Central memory CD8-positive, alpha-beta T cell (primary cell): ENCODE results near the gene CX3CL1.

Experiments used
- ATAC-seq: fragments of 150-1000 bp; cut with Tn5 transposase; replicated peaks from 2 replicates; pipeline ENCODE4 v1.10.0; 2022; ENCODE audit warnings: mild to moderate bottlenecking, moderate FRiP score, moderate number of reproducible peaks; ENCODE audit not compliant: poor library complexity, severe bottlenecking; ENCODE audit errors: extremely low read depth
- DNase-seq, 2 donors: peaks; one replicate each; pipeline ENCODE4 v3.0.0; 2021; ENCODE audit warnings: low spot score in 2 of 2
- H3K27ac Mint-ChIP-seq: one replicate; pipeline ENCODE4 v1.8.0; 2022; ENCODE audit warnings: low read depth, mild to moderate bottlenecking, moderate library complexity, mixed read lengths
- H3K27me3 Mint-ChIP-seq: one replicate; pipeline ENCODE4 v1.8.0; 2022; ENCODE audit warnings: mixed read lengths
- H3K36me3 Mint-ChIP-seq: one replicate; pipeline ENCODE4 v1.8.0; 2022; ENCODE audit warnings: mild to moderate bottlenecking, moderate library complexity, mixed read lengths; ENCODE audit not compliant: insufficient read depth
- H3K4me1 Mint-ChIP-seq: one replicate; pipeline ENCODE4 v1.8.0; 2022; ENCODE audit warnings: mixed read lengths
- H3K4me3 Mint-ChIP-seq: one replicate; pipeline ENCODE4 v1.8.0; 2022; ENCODE audit warnings: mild to moderate bottlenecking, moderate library complexity, mixed read lengths
- H3K9me3 Mint-ChIP-seq: one replicate; pipeline ENCODE4 v1.8.0; 2022; ENCODE audit warnings: mixed read lengths

The CX3CL1 gene

DNA sequence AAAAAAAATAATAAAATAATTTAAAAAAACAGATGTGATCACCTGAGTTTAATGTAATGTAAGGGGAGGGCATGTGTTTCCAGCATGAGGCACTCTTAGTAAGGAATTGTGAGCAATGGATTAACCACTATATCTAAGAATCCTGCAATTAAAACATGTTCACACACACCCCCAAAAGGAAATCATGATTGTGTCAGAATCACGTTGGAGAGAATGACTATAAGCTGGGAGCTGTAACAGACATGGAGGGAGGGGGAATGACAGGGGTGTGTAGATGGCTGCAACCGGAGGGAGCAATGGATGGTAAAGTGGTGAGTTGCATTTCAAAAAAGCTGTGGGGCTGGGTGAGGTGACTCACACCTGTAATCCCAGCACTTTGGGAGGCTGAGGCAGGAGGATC is 27.3 kb upstream of the CX3CL1 start:
- Mint-ChIP-seq H3K4me1 (peaks cover 8% of the 10 kb centered on the region), H3K27ac (no peak overlapping the region), H3K27me3 (peaks cover 87% of the 10 kb centered on the region), H3K9me3 (no peaks in the 10 kb centered on the region), H3K4me3 (no peak overlapping the region), H3K36me3 (no peaks in the 10 kb centered on the region)
- no peak for DNase-seq
- ATAC-seq = no peak

GRCh38 chr16:57345666-57346204 is 26.6 kb upstream of the CX3CL1 start:
- Mint-ChIP-seq H3K4me1 (peaks cover 8% of the 10 kb centered on the region), H3K36me3 (no peaks in the 10 kb centered on the region), H3K27ac (no peak overlapping the region), H3K4me3 (no peak overlapping the region), H3K9me3 (no peaks in the 10 kb centered on the region), H3K27me3 (peaks cover 86% of the 10 kb centered on the region)
- DNase-seq (no peak), ATAC-seq (no peak)

DNA sequence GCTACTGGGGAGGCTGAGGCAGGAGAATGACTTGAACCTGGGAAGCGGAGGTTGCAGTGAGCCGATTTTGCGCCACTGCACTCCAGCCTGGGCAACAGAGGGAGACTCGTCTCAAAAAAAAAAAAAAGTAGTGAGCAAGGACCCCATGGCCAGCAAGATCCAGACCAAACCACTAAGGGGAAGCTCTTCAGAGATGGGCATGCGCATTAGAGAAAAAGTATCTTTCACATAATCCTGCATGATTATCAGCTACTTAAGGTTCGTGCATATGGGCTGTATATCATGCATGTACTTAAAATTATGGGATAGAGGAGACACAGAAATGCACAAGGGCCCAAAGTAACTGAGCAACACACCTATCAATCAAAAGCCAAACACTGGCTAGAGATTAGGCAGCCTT is 24.4 kb upstream of the CX3CL1 start:
- Mint-ChIP-seq H3K36me3 (no peaks in the 10 kb centered on the region), H3K27ac (no peak overlapping the region)
- DNase-seq = no peak

DNA sequence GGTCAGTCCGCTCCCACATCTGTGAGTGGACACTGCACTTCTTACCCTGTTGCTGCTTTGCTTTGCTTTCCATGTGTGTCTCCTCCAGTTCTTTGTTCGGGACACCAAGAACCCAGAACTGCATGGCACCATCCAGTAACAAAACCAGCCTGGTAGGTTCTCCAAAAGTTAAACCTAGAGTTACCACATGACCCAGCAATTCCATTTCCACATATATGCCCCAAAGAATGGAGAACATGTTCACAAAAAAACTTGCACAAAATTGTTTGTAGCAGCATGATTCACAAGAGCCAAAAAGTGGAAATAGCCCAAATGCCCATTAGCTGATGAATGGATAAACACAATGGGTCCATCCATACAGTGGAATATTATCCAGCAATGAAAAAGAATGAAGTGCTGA is 24.0 kb upstream of the CX3CL1 start:
- Mint-ChIP-seq H3K9me3 (no peaks in the 10 kb centered on the region), H3K4me1 (peaks cover 8% of the 10 kb centered on the region), H3K27ac (no peak overlapping the region), H3K36me3 (no peaks in the 10 kb centered on the region), H3K27me3 (peaks cover 76% of the 10 kb centered on the region), H3K4me3 (no peak overlapping the region)
- ATAC-seq = no peak
- no peak for DNase-seq

More for the DNA sequence above, 24.4 kb upstream of the CX3CL1 start:
- peaks cover 8% of the 10 kb centered on the region for H3K4me1 Mint-ChIP-seq
- no peak for ATAC-seq
- H3K9me3 Mint-ChIP-seq = no peaks in the 10 kb centered on the region
- H3K27me3 Mint-ChIP-seq = peaks cover 80% of the 10 kb centered on the region
- H3K4me3 Mint-ChIP-seq = no peak overlapping the region

GRCh38 chr16:57349212-57350031 is 22.9 kb upstream of the CX3CL1 start:
- DNase-seq (no peak), ATAC-seq (peak; percentile 56)
- Mint-ChIP-seq H3K36me3 (no peaks in the 10 kb centered on the region), H3K9me3 (no peaks in the 10 kb centered on the region), H3K4me1 (peaks cover 8% of the 10 kb centered on the region), H3K27ac (no peak overlapping the region), H3K27me3 (peaks cover 67% of the 10 kb centered on the region), H3K4me3 (no peak overlapping the region)

DNA sequence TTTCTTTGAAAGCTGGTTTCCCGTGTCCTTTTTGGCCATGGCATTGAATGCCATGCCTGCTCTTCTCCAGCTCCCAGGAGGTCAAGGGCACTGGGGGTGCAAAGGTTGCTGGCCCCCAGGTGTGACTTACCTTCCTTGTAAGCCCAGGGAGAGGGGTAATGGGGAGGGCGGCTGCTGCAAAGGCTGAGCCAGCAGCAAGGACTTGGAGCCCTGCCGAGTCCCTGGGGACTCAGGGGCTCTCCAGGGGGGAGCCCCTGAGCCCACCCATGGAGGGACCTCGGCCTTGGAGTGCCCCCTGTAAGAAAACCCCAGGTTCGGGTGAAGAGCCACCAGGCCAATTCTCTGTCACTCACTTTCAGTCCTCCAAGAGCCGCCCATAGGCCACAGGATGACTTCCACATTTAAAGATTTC is 19.6 kb upstream of the CX3CL1 start:
- H3K27ac Mint-ChIP-seq = no peak overlapping the region
- H3K27me3 Mint-ChIP-seq = peaks cover 45% of the 10 kb centered on the region
- H3K36me3 Mint-ChIP-seq = no peaks in the 10 kb centered on the region
- no peaks in the 10 kb centered on the region for H3K9me3 Mint-ChIP-seq
- H3K4me3 Mint-ChIP-seq = no peak overlapping the region
- no peak for ATAC-seq
- no peaks in the 10 kb centered on the region for H3K4me1 Mint-ChIP-seq
- DNase-seq = no peak

DNA sequence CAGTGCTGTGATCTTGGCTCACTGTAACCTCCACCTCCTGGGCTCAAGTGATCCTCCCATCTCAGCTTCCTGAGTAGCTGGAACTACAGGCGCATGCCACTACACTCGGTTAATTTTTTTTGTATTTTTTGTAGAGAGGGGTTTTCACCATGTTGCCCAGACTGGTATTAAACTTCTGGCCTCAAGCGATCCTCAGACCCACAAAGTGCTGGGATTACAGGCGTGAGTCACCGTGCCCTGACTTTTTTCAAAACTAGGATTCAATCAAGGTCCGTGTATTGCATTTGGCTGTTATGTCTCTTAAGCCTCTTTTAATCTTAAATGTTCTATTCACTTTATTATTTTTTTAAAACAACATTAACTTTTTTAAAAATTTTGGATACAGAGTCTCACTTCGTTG is 18.0 kb upstream of the CX3CL1 start:
- no peaks in the 10 kb centered on the region for H3K4me1 Mint-ChIP-seq
- DNase-seq (no peak), ATAC-seq (no peak)
- no peaks in the 10 kb centered on the region for H3K36me3 Mint-ChIP-seq
- H3K9me3 Mint-ChIP-seq = no peaks in the 10 kb centered on the region
- H3K27ac Mint-ChIP-seq = no peak overlapping the region
- peaks cover 29% of the 10 kb centered on the region for H3K27me3 Mint-ChIP-seq
- H3K4me3 Mint-ChIP-seq = no peak overlapping the region

GRCh38 chr16:57355898-57356414 is 16.3 kb upstream of the CX3CL1 start:
- Mint-ChIP-seq H3K9me3 (no peaks in the 10 kb centered on the region), H3K27me3 (peaks cover 17% of the 10 kb centered on the region), H3K36me3 (no peaks in the 10 kb centered on the region), H3K4me3 (no peak overlapping the region), H3K27ac (no peak overlapping the region), H3K4me1 (no peaks in the 10 kb centered on the region)
- ATAC-seq (no peak), DNase-seq (no peak)

DNA sequence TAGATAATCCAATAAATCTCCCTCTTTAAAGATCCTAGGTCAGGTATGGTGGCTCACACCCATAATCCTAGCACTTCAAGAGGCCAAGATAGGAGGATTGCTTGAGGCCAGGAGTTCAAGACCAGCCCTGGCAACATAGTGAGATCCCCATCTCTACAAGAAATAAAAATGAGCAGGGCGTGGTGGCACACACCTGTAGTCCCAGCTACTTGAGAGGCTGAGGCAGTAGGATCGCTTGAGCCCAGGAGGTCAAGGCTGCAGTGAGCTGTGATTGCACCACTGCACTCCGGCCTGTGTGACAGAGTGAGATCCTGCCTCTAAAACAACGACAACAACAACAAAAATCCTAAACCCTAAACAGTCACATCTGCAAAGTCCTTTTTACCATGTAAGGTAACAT is 15.7 kb upstream of the CX3CL1 start:
- DNase-seq (no peak), ATAC-seq (no peak)
- no peaks in the 10 kb centered on the region for H3K9me3 Mint-ChIP-seq
- no peak overlapping the region for H3K27ac Mint-ChIP-seq
- no peaks in the 10 kb centered on the region for H3K36me3 Mint-ChIP-seq
- no peak overlapping the region for H3K4me3 Mint-ChIP-seq
- H3K27me3 Mint-ChIP-seq = peaks cover 14% of the 10 kb centered on the region
- no peaks in the 10 kb centered on the region for H3K4me1 Mint-ChIP-seq

DNA sequence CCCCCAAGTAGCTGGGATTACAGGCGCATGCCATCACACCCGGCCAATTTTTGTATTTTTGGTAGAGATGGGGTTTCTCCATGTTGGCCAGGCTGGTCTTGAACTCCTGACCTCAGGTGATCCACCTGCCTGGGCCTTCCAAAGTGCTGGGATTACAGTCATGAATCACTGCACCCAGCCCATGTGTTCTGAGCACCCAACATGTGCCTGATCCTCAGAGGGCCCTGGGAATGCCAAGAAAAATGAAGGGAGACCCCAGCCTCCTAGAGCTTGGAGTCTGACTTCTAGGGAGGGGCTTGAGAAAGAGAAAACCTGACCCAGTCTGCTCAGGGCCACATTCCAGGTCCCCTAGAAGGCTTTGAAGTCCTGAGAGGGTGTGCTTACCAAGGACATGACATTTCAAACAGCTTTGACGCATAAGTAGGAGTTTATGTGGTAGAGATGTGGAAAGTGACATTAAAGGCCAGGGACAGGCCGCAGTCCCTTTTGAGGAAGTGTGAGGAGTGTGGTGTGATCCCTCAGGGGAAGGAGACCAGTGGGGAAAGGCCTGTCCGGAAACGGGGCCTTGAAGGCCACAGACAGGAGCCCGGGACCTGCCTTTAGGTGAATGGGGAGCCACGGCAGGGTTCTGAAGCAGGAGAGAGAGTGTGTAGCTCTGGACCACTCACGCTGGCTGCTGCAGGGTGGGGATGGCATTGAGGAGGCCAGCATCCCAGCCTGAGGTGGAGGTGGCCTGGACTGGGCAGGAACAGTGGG is 14.8 kb upstream of the CX3CL1 start:
- peaks cover 5% of the 10 kb centered on the region for H3K27me3 Mint-ChIP-seq
- no peak overlapping the region for H3K27ac Mint-ChIP-seq
- H3K36me3 Mint-ChIP-seq = no peaks in the 10 kb centered on the region
- ATAC-seq = no peak
- DNase-seq = no peak
- H3K9me3 Mint-ChIP-seq = no peaks in the 10 kb centered on the region
- no peaks in the 10 kb centered on the region for H3K4me1 Mint-ChIP-seq
- no peak overlapping the region for H3K4me3 Mint-ChIP-seq

DNA sequence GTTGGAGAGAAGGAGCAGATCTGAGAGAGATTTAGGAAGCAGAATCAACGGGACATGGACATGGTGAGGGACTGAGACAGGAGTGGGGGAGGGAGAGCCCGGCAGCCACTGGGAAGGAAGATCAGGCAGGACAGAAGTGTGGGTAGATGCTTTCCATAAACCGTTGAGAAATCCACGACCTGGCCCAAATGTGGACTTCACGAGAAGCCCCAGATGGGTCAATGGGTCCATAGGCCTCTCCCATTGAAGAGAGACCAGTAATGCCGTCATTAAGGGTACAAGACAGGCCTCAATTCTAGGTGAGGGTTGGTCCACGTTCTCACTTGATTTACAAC is 14.2 kb upstream of the CX3CL1 start:
- Mint-ChIP-seq H3K4me3 (no peak overlapping the region), H3K9me3 (no peaks in the 10 kb centered on the region), H3K36me3 (no peaks in the 10 kb centered on the region), H3K27me3 (no peaks in the 10 kb centered on the region), H3K4me1 (no peaks in the 10 kb centered on the region), H3K27ac (no peak overlapping the region)
- DNase-seq (no peak), ATAC-seq (no peak)

DNA sequence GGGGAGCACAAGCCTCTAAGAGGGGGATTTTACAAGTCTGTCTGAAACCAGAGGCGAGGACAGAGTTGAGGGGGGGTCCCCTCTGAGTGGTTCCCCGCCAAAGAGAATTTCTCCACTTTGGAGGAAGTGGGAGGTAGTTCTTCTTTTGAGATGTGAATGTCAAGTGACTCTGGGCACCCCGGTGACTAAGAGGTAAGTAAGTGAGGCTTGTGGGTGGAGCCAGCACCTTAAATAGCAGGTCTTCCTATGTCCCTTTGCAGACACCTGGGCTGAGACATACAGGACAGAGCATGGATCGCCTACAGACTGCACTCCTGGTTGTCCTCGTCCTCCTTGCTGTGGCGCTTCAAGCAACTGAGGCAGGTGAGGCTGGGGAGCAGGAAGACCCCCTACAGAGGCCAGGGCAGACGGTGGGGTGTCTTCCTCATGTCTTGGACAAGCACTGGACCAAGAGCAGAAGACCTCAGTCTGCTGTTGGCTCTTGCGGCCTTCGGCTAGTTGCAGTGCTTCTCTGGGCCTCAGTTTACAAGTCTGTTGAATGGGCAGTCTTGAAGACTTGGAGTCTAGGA is 13.7 kb upstream of the CX3CL1 start, which contains the start of gene CCL22:
TSS of gene CCL22 (plus strand) at position 257 of the 569 bp plus-strand sequence. CDS start at position 291, 34 bp downstream.
- H3K4me1 Mint-ChIP-seq = no peaks in the 10 kb centered on the region
- no peaks in the 10 kb centered on the region for H3K9me3 Mint-ChIP-seq
- H3K36me3 Mint-ChIP-seq = no peaks in the 10 kb centered on the region
- no peak within 1 kb of the TSS for H3K4me3 Mint-ChIP-seq
- ATAC-seq (peak; percentile 32), DNase-seq (no peak)
- peaks cover under 1% of the 10 kb centered on the region for H3K27me3 Mint-ChIP-seq
- no peak within 1 kb of the TSS for H3K27ac Mint-ChIP-seq
